Erythroblast (primary cell): Measurements from ENCODE around the gene ALDOB.

ENCODE experiments used
- GATA1 ChIP-seq: IDR thresholded peaks from 2 replicates; pipeline ENCODE4 v1.6.1; 2011; ENCODE audit warnings: low read depth, mild to moderate bottlenecking, control low read depth, low read length, moderate library complexity
- POLR2A ChIP-seq: IDR thresholded peaks from 2 replicates; pipeline ENCODE4 v1.6.1; 2011; ENCODE audit warnings: mild to moderate bottlenecking, low read length

DNA sequence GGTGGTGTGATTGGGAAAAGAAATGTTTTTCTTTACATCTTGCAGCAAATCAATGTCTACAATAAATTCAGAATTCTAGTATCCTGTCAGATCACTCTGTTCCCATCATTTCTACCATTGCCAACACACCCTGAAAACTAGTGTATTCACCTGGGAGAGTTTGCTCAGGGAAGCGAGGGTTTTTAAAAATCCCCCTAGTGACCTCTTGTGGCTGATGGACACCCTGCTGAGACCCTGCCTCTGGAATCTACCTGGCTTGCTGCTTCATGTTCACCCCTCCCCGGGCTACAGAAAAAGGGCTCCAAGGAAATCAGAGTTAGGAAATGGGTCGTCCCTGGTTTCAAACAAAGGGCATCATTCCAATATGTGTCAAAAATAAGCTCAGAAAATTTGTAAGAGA, 21.4 kb upstream of the ALDOB start:
- no peak for TF ChIP-seq GATA1
- no peak for TF ChIP-seq POLR2A
